Colonic mucosa (tissue), 4 donors: ENCODE data around the gene LZTS2. TPM values are rescaled to one million over a fixed set of nuclear protein-coding genes. Genes with fewer than 3 reads are reported as not detected.

Experiments used
- DNase-seq: peaks from one replicate; pipeline ENCODE4 v3.0.0-alpha.2; 2020
- H3K27ac ChIP-seq: fragments of 200-600 bp; one replicate; pipeline ENCODE4 v1.8.0; 2021
- H3K27me3 ChIP-seq: fragments of 200-600 bp; one replicate; pipeline ENCODE4 v1.8.0; 2021
- H3K36me3 ChIP-seq: fragments of 200-600 bp; one replicate; pipeline ENCODE4 v1.8.0; 2021
- H3K4me1 ChIP-seq: fragments of 200-600 bp; one replicate; pipeline ENCODE4 v1.8.0; 2021; ENCODE audit warnings: mild to moderate bottlenecking
- H3K4me3 ChIP-seq: fragments of 200-600 bp; one replicate; pipeline ENCODE4 v1.8.0; 2021
- H3K9ac ChIP-seq, 2 donors: one replicate each; pipeline ENCODE4 v1.7.0; 2013; ENCODE audit warnings: control low read depth in 2 of 2, low read depth in 2 of 2, low read length in 2 of 2
- H3K9me3 ChIP-seq: fragments of 200-600 bp; one replicate; pipeline ENCODE4 v1.8.0; 2021
- intact Hi-C: fragments of 100-400 bp; cut with DNase I; formaldehyde crosslinking; loops from one replicate; pipeline ENCODE4 v1.14.1; 2022
- total RNA-seq, 2 donors: library from RNA; stranded (reverse); fragmentation: NEBNext Ultra II Directional in 1 of 2; extraction: Animal tissue kit (Norgen Biotek cat#: 25700) in 1 of 2; gene quantifications; one replicate each; pipeline ENCODE4 v1.2.1, GENCODE V29; 2021
- TF ChIP-seq, protein P1 (sequence below): fragments of 200-600 bp; IDR thresholded peaks from one replicate; pipeline ENCODE4 v1.8.0; 2022; ENCODE audit warnings: antibody characterized with exemption, mild to moderate bottlenecking
- donor health status: healthy.
- donor health status: DM: no; HTN: no; CAD: no.
- donor health status: DM: no; HTN: no; CAD: no.

Gene LZTS2
- total RNA-seq, 2 donors from 2014 or later = 30.8 to 36.5 TPM

DNA sequence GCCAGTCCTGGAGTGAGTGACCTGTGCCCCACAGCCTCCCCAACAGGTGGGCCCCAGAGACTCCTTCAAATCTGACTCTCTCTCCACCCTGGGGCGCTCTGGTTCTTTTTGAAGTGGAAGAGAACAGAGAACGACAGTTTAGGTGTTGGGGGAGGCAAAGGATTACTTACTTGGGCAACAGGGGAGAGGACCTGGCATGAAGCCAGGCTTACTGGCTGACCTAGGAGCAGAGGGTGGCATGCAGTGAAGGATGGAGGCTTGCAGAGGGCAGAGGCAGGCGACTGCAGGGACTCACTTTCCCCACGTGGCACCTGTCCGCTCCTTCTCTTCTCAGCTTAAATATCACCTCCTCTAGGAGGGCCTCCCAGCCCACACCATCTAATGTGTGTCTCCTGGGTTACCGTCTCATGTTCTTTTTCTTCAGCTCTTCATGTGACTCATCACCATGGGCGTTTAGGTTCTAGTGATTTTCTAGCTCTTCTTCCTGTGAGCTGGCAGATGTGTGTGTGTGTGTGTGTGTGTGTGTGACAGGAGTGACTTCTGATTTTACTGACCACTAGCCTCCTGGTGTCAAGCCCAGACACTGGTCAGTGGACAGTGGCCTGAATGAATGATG lies 15.5 kb downstream of the LZTS2 start:
- H3K27me3 ChIP-seq = peaks cover 5% of the 10 kb centered on the region
- TF ChIP-seq, protein P1, sequence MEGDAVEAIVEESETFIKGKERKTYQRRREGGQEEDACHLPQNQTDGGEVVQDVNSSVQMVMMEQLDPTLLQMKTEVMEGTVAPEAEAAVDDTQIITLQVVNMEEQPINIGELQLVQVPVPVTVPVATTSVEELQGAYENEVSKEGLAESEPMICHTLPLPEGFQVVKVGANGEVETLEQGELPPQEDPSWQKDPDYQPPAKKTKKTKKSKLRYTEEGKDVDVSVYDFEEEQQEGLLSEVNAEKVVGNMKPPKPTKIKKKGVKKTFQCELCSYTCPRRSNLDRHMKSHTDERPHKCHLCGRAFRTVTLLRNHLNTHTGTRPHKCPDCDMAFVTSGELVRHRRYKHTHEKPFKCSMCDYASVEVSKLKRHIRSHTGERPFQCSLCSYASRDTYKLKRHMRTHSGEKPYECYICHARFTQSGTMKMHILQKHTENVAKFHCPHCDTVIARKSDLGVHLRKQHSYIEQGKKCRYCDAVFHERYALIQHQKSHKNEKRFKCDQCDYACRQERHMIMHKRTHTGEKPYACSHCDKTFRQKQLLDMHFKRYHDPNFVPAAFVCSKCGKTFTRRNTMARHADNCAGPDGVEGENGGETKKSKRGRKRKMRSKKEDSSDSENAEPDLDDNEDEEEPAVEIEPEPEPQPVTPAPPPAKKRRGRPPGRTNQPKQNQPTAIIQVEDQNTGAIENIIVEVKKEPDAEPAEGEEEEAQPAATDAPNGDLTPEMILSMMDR = no peak
- no peaks in the 10 kb centered on the region for H3K4me1 ChIP-seq
- intact Hi-C loops = no loop called here
- DNase-seq = no peak
- no peak overlapping the region for H3K9ac ChIP-seq
- no peak overlapping the region for H3K4me3 ChIP-seq
- no peaks in the 10 kb centered on the region for H3K36me3 ChIP-seq
- H3K27ac ChIP-seq = no peak overlapping the region
- no peaks in the 10 kb centered on the region for H3K9me3 ChIP-seq

DNA sequence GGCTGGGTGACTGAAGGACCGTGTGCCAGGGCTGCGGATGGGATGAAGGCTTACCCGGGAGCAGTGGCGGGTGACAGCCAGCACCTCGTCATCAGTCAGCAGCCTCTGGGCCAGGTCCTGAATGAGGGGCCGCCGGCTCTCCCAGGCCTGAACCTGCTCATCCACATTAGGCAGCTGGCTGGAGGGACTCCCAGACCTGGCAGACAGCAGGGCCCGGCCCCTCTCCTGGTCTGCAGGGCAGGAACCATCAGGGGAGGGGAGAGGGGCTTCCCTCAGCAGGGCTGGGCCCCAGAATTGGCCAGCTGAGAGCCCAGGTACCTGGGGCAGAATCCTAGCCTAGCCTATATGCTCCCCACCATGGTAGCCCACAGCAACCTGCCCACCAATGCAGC lies 16.0 kb downstream of the LZTS2 start:
- no peak overlapping the region for H3K4me3 ChIP-seq
- H3K27me3 ChIP-seq = peaks cover 5% of the 10 kb centered on the region
- no peak overlapping the region for H3K9ac ChIP-seq
- no peaks in the 10 kb centered on the region for H3K4me1 ChIP-seq
- H3K27ac ChIP-seq = no peak overlapping the region
- TF ChIP-seq, protein P1 = no peak
- no peak for DNase-seq
- H3K36me3 ChIP-seq = no peaks in the 10 kb centered on the region
- intact Hi-C loops = no loop called here
- H3K9me3 ChIP-seq = no peaks in the 10 kb centered on the region

DNA sequence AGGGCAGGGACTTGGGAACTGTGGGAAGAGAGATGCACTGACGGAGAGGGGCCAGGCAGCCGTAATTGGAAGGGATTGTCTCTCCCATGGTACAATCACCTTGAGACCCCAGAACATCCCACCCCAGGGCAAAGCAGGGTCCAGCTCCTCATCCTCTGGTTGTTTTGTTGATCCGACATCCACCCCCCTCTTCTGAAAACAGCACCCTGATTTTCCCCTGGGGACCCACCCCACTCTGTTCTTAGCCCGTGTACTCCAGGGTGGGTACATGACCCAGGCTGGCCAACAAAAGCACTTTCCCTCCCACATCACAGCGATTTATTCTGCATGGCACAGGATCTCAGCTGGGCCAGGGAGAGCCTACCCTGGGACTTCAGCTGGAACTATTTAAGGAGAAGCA lies 17.2 kb downstream of the LZTS2 start:
- TF ChIP-seq, protein P1 = no peak
- peaks cover 5% of the 10 kb centered on the region for H3K27me3 ChIP-seq

DNA sequence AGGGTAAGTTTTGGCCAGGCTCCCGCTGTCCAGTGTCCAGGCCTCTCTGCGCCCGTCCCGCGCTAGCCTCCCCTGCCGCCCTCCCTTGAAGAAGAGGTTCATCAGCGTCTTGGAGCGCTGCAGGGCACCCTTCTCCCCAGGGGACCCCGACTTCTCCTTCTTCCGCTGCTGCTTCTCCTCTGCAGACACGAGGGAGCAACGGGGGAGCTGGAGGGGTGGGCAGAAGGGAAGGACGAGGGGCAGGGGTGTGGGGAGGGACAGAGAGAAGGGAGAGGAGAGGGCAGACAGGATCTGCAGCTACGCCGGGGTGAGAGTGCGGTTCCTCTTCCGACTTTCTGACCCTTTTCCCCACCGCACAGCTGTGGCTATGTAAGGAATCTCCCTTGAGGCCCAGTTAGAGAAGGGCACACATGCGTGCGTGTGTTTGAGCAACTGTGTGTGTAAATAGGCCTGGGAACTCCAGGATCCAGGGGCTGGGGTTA lies 18.6 kb downstream of the LZTS2 start:
- Histone ChIP-seq H3K9ac (no peak overlapping the region), H3K27ac (no peak overlapping the region), H3K4me3 (no peak overlapping the region), H3K27me3 (peaks cover 5% of the 10 kb centered on the region), H3K9me3 (no peaks in the 10 kb centered on the region), H3K36me3 (no peaks in the 10 kb centered on the region), H3K4me1 (no peaks in the 10 kb centered on the region)
- DNase-seq = no peak
- intact Hi-C loops = no loop called here
- TF ChIP-seq, protein P1 = no peak

More for the DNA sequence above, 17.2 kb downstream of the LZTS2 start:
- no peak overlapping the region for H3K27ac ChIP-seq
- H3K4me3 ChIP-seq = no peak overlapping the region
- H3K36me3 ChIP-seq = no peaks in the 10 kb centered on the region
- DNase-seq = no peak
- no peaks in the 10 kb centered on the region for H3K9me3 ChIP-seq
- no peak overlapping the region for H3K9ac ChIP-seq
- H3K4me1 ChIP-seq = no peaks in the 10 kb centered on the region
- intact Hi-C loops = no loop called here

DNA sequence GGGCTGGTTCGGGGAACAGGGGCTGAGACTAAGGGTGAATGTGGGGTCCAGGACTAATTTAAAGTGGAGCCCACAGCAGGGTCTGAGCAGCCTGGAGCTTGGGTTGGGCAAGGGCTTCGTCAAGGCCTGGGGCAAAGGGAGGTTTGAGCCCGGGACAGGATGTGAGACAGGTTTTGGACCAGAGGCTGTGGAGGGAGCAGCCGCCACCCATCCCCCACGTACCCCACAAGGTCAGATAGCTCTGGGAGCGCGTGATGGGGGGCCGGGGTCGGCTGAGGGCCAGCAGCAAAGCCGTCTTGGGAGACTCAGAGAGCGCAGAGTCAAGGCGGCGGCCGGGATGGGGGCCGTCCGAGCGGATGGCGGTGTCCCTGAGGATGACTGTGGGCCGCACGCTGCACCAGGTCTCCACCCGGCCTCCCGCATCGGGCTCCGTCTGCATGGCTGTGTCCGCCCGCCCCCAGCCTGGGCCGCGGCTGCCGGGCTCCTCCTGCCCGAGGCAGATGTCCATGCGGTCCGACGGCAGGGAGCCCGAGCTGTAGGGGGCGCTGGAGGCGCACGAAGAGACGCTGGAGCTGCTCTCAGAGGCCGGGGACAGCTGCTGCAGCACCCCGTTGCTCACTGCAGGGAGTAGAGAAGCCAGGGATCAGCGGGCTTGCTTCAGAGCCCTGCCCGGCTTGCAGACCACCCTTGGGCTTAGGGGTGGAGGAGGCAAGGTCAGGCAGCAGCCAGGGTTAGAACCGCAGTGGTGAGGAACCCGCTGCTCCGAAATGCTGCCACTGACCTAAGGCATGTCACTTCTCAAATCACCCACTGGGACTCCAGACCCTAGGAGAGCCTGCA lies 19.2 kb downstream of the LZTS2 start:
- peaks cover 5% of the 10 kb centered on the region for H3K27me3 ChIP-seq
- no peaks in the 10 kb centered on the region for H3K4me1 ChIP-seq
- no peaks in the 10 kb centered on the region for H3K9me3 ChIP-seq
- H3K36me3 ChIP-seq = no peaks in the 10 kb centered on the region
- intact Hi-C loops = no loop called here
- no peak overlapping the region for H3K9ac ChIP-seq
- TF ChIP-seq, protein P1 = peak; percentile 67
- DNase-seq = peak; percentile 87
- H3K4me3 ChIP-seq = no peak overlapping the region
- H3K27ac ChIP-seq = no peak overlapping the region
